Stimulated activated CD4-positive, alpha-beta T cell treated with anti-CD3 and anti-CD28 coated beads, Interleukin-2, amount 100 ng/mL, for 24 hours (primary cell): ENCODE results near the gene CST6.

ENCODE experiments used
- DNase-seq, 2 donors: peaks; one replicate each; pipeline ENCODE4 v3.0.0-alpha.2; 2020

CST6 gene, protein sequence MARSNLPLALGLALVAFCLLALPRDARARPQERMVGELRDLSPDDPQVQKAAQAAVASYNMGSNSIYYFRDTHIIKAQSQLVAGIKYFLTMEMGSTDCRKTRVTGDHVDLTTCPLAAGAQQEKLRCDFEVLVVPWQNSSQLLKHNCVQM

GRCh38 chr11:66011785-66012303 lies at the start of gene CST6:
CST6 (plus strand) TSS chr11:66012008; CDS start chr11:66012045, 37 bp downstream.
- no peak for DNase-seq

DNA sequence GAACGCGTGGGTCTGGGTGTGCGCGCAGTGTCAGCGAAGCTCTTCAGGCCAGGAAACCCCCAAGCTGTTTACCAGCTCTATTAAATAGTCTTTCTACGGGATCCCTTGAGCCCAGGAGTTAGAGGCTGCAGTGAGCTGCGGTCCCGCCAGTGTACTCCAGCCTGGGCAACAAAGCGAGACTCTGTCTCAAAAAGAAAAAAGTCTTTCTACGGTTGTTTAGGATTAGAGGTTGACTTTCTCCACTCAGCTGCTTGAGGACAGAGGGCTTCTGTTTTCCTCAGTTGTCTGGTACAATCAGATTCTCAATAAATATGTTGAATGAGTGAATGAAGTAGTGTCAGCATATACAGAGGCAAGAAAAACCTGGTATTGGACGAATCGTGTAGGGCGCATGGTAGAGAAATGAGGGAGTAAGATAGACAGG lies 49.7 kb upstream of the CST6 start:
- DNase-seq: no peak

DNA sequence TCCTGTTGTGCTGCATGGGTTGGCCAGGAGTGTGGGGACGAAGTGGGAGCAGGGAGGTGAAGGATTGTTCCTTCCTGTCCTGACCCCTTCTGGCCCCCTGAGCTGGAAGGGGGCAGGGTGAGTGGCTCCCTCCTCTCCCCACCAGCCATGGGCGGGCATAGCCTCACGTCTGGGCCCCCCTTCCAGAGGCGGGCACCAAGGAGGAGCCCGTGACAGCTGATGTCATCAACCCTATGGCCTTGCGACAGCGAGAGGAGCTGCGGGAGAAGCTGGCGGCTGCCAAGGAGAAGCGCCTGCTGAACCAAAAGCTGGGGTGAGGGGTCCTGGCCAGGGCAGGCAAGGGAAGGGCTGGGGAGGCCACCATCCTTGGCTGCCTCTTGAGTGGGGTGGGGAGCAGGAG lies 46.9 kb upstream of the CST6 start:
- DNase-seq: no peak

DNA sequence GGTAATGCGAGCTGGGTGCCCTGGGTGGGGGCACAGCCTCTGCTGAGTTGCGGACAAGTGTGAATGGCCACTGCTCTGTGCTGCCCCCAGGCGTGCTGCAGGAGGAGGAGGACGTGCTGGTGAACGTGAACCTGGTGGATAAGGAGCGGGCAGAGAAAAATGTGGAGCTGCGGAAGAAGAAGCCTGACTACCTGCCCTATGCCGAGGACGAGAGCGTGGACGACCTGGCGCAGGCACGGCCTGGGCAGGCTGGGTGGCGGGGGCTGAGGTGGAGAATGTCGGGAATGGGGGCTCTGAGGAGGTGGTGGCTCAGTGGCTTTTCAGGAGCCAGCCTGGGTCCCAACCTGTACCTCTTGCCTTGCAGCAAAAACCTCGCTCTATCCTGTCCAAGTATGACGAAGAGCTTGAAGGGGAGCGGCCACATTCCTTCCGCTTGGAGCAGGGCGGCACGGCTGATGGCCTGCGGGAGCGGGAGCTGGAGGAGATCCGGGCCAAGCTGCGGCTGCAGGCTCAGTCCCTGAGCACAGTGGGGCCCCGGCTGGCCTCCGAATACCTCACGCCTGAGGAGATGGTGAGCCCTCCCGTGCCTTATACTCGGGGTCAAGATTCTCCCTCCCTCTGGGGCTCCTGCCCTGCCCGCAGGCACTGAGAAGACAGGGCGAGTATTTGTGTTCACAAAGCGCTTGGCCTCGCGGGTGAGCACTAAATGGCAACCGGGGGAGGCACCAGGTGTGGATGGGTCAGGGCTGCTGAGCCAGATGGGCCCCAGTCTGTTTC lies 45.6 kb upstream of the CST6 start:
- no peak for DNase-seq

DNA sequence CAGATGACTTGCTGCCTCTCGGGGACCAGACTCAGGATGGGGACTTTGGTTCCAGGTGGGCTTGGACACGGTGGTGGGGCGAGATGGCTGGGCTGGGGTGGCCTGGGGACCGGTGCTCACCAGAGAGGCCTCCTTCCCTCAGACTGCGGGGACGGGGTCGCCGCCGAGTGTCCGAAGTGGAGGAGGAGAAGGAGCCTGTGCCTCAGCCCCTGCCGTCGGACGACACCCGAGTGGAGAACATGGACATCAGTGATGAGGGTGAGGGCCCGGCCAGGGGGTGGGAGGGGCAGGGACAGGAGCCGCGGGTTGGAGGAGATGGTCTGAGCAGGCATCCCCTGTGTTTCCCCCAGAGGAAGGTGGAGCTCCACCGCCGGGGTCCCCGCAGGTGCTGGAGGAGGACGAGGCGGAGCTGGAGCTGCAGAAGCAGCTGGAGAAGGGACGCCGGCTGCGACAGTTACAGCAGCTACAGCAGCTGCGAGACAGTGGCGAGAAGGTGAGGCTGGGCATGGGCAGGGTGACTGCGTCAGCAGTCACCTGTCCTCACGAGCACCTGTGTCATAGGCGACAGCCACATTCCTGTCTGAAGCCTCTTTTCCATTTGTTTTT lies 44.4 kb upstream of the CST6 start:
- no peak for DNase-seq

- DNase-seq: no peak
Measured at GRCh38 chr11:65968600-65969482, 43.0 kb upstream of the CST6 start.

DNA sequence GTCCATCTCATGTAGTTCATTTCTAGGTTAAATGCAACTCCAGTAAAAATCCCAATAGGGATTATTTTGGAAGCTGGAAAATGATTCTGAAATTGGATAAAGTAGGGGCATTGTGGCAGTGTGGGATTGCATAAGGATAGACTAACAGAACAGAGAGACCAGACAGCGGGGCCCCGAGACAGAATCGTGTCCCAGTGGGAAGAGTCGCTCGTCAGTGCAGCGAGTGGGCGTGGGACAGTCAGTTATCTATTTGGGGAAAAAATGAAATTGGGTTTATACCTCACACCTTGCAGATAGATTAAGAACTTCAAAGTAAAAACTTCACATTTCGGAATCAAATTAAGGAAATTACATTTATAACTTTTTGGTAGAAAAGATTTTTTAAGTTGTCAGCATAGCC lies 39.7 kb upstream of the CST6 start:
- no peak for DNase-seq

DNA sequence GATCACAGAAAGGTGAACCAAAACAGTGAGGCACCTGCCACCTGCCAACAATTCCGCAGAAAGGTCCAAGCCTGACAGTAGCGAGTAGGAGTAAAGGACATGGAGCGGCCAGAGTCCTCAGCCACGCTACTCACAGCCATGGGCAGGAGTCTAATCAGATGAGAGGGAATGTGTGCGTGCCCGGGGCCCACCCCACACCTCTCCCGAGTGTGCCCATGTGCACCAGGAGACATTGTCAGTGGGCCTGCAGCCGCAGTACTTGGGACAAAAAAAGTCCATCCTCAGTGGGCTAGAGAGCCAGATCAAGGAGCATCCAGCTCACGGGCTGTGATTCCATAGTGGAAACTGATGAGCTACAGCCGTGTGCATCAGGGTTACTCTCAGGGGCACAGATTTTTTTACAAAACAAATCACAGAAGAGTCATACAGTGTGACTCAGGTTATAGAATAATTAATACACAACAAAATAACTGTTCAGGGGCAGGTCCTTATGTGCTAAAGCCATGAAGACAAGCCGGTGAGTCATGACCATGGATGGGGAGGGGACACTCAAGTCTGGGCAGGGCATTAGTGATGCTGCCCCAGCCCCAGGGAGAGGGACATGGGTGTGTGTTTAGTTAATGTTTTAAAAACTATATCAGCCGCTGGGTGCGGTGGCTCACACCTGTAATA lies 38.2 kb upstream of the CST6 start:
- no peak for DNase-seq

- no peak for DNase-seq
Measured at GRCh38 chr11:65975771-65976170, 36.0 kb upstream of the CST6 start.

DNA sequence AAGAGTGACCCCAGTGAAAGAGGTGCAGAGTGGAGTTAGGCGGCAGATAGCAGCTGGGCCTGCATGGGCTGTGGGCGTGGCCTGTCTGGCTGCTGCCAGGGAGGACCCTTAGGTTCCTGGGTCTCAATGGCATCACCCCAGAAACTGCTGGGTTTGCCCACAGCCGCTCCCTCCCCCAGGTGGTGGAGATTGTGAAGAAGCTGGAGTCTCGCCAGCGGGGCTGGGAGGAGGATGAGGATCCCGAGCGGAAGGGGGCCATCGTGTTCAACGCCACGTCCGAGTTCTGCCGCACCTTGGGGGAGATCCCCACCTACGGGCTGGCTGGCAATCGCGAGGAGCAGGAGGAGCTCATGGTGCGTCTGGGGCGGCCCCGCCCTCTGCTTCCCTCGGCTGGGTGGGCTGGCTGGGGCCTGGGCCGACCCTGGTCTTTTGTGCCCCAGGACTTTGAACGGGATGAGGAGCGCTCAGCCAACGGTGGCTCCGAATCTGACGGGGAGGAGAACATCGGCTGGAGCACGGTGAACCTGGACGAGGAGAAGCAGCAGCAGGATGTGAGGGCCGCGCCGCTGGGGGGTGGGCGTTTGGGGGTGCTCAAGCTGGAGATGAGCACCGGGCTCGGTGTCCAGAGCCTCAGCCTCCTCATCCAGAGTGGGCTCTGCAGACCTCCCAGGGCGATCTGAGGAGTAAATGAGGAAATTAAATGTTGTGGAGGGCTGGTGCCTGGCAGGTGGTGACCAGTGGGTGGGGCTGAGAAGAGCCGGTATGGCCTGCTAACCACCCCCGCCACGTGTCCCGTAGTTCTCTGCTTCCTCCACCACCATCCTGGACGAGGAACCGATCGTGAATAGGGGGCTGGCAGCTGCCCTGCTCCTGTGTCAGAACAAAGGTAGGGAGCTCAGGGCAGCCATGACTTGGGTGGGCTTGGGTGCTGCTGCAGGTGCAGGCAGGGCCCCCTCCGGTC lies 35.3 kb upstream of the CST6 start:
- no peak for DNase-seq

GRCh38 chr11:65977621-65978390 lies 34.0 kb upstream of the CST6 start:
- no peak for DNase-seq

DNA sequence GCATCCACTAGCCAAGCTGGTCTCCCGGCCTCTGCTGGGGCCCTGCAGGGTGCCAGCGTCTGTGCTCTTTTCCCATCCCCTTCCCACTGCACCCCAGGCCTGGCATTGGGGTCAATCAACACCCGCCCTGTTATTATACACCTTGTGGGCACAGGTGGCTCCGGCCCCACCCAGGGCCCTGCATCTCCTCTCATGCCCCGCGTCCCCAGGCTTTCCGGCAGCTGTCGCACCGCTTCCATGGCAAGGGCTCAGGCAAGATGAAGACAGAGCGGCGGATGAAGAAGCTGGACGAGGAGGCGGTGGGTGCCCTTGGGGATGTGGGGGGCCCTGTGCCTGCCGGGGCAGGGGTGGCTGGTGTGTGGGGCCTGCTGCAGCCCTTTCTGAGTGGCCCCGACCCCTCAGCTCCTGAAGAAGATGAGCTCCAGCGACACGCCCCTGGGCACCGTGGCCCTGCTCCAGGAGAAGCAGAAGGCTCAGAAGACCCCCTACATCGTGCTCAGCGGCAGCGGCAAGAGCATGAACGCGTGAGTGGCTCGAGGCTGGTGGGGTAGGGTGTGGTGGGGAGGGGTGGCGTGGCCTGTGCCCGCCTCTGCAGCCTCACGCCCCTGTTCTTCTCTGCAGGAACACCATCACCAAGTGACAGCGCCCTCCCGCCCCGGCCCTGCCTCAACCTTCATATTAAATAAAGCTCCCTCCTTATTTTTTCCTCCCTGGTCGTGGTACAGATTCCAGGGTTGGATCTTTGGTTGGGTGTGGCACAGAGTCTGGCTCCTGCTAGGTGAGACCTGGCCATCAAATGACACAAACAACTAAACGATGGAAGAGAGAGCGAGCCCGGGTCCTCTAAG lies 33.2 kb upstream of the CST6 start:
- DNase-seq: no peak

DNA sequence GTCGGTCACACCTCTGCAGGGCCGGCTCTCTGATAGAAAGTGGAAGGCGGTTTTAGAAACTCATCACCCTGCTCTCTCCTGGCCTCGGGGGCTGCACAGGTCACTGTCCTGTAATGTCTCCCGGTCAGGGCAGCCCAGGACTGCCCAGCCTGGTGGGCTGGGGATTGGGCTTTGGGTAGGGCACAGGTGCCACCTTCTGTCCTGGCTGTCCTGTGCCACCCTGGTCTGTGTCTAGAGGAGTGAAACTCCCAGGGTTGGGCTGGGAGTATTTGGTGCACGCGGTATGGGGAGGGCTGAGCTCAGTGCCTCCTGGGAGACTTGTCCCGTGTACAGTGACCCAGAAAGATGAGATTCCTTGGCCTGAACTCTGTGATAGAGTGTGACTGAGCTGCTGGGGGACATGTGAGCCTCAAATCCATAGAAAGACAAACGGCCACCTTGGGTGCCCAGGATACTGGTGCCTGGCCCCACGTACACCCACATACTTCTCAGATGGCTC lies 32.5 kb upstream of the CST6 start:
- DNase-seq: no peak

GRCh38 chr11:65981101-65981740 lies 30.6 kb upstream of the CST6 start:
- no peak for DNase-seq

DNA sequence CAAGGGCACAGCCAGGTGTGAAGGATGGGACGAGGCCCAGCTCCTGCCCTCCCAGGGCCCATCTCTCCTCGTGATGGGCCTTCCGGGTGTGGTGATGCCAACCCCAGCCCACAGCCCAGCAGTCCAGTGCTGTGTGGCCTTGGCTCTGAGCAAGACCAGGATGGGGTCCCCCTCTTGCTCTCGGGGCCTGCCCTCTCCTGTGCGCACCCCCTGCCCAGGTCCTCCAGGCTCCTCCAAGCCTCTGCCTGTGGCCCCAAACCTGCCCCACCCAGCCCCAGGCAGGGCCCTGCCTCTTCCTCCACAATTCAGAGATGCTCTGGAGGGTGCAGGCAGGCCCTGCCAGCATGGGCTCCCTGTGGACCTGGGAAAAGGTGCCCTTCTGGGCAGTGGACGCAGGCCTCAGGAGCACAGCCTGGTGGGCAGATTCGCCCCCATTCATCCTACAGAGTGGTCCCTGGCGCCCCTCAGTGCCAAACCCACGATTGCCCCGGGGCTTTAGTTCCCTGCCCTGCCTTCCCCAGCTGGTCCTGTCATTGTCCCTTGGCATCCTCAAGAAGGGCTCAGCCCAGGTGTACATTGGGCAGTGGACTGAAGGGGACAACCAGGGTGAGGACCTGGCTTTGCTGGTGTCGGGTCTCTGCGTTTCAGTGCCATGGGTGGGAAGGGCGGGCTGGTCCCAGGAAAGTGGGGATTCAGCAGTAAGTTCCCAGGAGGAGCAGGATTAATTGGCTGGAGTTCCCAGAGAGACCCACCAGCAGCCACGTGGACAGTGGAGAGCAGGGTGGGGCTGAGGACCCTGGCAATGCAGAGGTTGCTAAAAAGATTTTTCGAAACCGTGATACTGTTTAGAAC lies 29.6 kb upstream of the CST6 start:
- DNase-seq: no peak

DNA sequence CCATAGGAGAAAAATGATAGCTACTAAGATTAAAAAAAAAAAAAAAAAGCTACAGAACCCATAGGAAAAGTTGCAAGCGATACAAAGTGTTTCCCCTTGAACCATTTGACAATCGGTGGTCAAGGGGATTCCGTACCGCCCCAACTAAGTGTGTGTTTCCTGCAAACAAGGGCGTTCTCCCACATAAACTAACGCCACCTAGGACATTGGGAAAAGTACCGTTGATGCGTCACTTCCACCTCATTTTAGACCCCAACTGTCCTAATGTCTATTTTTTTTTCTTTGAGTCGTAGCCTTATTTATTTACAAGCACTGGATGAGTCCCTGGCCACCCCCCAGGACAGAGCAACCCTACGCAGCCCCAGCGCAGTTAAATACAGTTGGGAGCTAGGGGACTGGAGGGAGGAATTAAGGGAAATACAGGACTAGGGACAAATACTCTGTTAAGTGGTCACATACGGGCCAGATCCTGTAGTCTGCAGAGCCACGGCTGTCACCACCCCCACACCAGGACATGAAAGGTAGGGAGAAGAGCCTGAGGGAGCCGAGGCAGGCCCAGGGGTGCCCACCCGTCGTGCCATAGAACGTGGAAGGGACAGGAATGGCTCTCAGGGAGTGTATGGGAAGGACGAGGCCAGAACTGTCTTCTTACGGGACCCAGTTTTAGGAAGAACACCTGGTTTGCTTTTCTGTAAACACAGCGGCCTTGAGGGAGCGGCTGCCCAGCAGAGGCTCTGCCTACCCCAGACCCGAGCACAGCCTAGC lies 28.8 kb upstream of the CST6 start:
- DNase-seq: no peak

DNA sequence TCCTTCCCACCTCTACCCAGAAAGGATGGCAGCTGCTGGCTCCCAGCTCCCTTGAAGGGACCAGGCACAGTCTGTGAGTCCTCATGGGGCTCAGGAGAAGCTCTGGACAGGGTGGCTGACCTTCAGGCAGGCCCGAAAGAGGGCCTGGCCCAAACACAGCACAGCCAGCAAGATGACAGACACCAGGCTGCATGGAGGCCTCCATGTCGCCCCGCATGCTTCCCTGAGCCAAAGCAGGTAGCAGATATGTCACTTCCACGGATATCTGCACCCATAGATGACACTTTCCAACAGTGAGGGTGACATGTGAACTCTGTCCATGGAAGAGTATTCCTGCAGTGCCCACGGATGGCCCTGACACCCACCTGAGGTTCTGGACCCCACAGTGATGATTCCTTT lies 28.2 kb upstream of the CST6 start:
- no peak for DNase-seq
